GM20431 (cell line): ENCODE data around the gene SRGAP1.

Source experiments
- in situ Hi-C: fragments of 300-500 bp; cut with MseI, MboI; formaldehyde crosslinking; loops from one replicate; pipeline ENCODE4 v1.15.0; 2020; ENCODE audit warnings: low sequenced_read_pairs; ENCODE audit not compliant: unreplicated experiment

The SRGAP1 gene

DNA sequence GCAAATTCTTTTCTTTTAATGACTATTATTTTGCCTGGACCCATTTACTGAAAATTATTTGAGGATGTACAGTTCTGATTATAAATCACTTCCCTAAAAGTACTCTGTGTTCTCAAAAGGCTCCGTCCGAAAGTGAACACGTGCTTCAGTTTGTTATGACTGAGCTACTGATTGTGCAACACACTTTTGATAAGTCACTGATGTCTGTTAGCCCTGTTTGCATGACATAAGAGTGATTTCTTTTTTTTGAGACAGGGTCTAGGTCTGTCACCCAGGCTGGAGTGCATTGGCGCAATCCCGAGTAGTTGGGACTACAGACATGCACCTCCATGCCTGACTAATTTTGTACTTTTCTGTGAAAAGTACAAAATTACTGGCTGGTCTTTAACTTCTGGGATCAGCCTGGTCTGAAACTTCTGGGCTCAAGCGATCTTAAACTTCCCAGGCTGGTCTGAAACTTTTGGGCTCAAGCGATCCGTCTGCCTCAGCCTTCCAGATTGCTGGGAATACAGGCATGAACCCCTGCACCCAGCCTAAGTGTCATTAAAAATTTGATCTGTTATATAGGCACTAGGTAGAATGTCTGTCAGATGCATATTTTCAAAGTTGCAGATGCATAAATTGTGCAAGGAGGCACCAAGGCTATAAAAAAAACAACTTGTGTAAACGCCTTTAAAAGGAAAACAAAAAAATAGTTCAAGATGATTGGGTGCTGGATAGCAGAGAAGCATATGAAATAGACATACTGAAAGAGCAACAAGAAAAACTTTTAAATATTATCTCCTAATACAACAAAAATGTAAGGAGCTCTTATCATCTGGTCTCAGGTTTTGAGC is 111.5 kb downstream of the SRGAP1 start:
- in situ Hi-C loops: no loop called here

DNA sequence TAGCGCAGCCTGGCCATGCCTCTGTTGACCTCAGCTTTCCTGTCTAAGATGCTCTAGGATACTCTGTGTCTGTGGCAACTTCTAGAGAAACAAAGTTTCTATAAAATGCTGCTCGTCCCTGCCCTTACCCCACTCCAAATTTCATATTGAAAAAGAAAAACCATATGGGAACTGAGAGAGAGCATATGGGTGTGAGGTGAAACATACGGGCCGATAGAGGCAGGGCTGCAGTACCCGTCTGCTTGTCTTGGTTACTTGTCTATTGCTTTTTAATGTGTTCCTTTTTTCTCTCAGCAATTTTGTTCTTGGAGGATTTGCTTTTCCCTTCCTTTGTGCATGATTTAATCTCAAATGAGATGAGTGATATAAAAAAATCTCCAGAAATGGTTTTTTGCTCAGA is 113.0 kb downstream of the SRGAP1 start:
- in situ Hi-C loops: no loop called here

DNA sequence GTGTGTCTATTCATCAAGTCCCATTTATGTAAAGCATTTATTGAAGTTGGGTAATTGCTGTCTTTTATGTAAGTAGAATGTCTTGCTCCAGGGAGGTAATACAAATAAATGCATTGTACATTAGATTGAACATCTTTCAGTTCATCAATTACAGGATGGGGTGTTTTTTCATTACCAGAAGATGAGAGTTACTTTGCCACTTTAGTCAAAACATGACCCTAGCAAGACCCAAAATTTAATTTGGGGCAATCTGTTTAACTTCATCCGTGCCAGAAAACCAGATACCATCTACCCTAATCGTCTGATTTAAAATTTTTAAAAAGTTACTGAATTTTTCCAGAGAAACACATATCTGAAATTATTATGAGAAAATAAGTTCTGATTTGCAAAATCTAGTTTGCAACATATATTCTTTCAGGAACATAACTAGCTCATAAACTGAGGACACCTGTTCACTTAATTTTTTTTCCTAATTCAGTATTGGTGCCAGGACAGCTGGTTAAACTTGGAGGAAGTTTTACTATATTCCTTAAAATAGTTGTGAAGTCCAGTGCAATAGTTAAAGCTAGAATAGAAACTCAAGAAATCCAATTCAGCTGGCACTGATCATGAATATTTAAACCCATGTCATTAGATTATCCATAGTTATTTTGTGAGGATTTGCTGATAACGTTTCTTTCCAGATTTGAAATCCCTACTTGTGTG is 114.5 kb downstream of the SRGAP1 start:
- in situ Hi-C loops: no loop called here

DNA sequence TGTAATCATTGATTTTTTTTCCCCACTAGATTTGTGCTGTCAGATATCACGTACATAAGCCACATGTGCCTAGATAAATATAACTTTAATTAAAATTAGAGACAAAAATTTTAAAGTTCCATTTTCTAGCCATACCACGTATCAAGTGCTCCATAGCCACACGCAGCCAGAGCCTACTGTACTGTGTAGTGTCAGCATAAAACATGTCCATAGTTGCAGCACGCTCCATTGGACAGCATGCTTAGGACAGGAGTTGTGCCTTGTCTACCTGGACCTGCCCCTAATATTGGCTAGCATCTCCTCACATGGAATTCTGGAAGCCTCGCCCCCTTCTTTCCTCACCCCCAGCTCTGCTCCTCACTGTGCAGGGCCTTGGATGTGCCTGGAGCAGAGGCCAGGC is 116.5 kb downstream of the SRGAP1 start:
- in situ Hi-C loops: no loop called here

DNA sequence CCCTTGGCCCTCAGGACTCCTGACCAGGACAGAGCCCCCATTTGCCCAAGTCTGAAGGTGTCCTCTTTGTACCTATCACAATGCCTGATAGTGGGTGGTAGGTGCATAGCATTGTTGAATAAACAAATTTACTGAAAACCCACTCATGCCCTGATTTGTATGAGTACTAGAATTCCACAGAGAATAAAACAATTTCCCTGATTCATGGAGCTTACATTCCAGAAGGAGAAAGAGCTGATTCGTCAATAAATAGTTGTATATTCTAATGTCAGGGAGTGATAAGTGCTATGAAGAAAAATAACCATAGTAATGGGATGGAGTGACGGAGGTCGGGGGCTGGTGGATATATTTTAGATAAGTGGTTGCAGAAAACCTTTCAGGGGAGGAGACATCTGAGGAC is 117.0 kb downstream of the SRGAP1 start:
- in situ Hi-C loops: no loop called here

DNA sequence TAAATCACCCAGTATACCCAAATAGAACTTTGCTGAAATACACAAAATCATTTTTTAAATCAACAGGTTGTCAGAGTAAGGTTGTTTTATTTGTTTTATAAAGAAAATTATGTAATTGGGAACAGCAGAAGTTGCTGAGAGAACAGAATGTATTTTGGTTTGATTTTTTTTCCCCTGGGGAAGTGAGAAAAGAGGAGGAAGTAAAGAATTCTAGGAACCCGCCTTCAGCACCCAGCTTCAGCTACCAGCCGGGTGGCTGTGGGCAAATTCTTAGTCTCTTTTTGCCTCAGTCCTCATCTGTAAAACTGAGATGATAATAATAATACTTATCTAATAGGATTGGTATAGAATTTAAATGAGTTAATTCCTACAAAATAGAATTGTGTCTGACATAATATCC is 119.4 kb downstream of the SRGAP1 start:
- in situ Hi-C loops: no loop called here

DNA sequence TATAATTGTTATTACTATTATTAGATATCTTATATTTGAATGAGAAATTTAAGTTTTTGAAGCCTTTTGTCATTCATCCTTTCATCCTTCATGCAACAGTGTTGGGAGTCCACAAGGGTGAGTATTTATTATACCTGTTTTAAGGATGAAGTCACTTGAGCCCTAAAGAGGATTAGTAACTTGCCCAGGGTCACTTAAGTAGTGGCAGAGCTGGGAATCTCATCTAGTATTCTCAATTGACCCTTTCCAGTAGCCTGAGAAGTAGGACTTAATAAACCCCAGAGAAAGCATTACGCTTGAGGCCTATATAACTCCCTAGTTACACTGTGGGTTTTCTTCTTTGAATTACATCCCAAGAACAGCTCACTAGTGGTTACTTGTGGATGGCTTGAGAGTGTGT is 119.8 kb downstream of the SRGAP1 start:
- in situ Hi-C loops: no loop called here

DNA sequence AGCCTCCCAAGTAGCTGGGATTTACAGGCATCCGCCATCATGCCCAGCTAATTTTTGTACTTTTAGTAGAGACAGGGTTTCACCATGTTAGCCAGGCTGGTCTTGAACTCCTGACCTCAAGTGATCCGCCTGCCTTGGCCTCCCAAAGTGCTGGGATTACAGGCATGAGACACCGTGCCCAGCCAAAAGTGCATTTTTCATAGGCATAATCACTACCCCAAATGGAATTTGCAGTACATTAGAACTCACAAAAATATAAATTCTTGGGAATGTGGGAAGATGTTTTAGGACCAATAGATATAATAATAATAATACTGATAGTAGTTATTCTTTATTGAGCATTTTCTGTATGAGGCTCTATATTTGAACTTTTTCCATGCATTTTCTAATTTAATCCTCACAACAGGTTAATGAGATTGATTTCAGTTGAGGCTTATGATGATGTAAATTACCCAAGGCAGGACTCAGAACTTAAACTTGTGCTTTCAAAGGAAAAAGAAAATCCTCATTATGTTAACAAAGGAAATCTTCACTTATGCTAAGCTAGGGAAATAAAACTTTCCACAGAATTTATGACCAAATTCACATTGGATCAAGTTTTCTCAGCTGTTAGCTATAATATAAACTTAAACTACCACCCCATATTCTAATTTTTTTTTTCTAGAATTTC is 121.6 kb downstream of the SRGAP1 start:
- in situ Hi-C loops: no loop called here

DNA sequence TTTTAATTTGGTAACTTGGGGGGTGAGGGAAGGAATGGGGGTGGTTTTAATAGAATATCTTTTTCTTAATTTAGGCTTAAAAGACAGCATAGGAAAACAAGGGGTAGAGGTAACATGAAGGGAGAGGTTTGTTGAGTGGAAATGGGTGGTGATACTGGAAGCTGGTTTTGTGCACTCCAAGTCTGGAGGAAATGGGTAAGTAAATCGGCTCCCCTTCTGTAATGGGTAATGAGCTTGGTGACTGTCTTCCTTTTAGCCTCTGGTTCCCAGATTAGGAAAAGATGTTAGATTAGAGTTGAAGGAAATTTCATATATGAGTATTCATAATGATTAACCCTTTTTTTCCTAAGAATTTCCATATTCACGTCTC is 122.1 kb downstream of the SRGAP1 start:
- in situ Hi-C loops: no loop called here

DNA sequence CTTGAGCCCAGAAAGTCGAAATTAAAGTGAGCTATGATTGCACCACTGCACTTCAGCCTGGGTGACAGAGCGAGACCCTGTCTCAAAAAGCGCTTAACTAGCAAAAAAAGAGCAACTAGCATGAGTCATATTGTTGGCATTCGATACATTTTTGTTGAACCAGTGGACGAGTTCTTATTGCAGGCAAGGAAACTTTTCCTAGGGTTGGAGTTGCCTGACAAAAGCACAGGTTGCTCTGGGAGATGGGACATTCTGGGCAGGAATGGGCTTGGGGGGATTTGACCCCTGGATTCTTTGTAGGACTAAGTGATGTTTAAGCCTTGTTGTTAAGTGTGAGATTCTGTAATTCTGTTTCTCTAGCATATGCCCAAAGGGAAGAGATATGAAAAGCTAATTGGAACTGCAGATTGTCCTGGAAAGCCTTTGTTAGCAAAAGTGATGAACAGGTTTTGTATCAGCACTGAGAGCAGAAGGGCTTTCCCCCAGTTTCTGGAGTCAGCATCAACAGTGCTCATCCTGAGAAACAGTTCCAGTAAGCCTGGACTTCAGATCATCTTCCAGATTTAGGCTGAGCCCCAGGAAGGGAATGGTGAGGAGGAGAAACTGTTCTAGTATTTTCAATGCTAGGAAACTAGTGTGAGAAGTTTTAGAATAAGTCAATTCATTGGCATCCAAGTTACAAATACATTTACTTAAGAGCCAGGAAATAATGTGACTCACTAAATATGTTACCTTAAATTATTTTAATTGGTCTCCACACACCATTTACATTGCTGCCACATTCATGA is 123.1 kb downstream of the SRGAP1 start:
- in situ Hi-C loops: no loop called here

DNA sequence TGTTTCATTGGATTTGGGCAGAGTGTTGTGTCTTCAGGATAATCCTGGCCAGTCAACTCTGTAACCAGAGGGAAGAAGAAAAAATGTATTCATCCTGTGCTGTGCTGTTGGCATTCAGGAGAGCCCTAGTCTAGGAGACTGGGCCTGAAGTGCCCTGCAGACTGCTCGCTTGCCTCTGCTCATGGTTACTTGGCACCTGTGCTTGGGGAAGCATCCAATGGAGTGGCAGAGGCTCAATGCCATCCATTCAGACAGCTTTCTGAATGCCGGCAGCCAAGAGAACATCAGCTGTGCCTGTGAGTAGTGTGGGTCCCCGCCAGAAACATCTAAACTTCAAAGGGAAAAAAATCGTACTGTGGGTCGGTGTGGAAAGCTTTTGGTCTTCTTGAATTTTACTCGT is 124.2 kb downstream of the SRGAP1 start:
- in situ Hi-C loops: no loop called here

DNA sequence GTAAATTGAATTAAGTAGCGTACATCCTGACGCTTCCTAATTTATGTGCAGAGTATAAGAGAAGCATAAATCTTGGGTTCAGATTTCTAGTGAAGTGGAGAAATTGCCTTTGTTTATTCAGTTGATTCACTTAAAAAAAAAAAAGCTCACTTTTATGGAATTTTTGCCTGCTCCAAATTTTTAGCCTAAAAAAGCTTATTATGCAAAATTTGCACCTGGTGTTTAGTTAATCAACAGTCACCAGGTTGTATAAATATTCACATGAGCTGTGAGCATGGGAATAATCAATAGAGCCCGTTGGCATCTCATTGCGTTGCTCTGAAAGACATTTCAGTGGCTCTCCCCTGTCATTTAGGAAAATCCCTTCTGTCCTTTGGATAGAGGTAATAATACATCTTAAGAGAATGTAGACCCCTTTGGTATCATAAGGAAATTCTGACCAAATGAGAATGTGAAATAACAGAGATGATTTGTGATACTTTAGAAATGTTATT is 132.4 kb downstream of the SRGAP1 start:
- in situ Hi-C loops: no loop called here

DNA sequence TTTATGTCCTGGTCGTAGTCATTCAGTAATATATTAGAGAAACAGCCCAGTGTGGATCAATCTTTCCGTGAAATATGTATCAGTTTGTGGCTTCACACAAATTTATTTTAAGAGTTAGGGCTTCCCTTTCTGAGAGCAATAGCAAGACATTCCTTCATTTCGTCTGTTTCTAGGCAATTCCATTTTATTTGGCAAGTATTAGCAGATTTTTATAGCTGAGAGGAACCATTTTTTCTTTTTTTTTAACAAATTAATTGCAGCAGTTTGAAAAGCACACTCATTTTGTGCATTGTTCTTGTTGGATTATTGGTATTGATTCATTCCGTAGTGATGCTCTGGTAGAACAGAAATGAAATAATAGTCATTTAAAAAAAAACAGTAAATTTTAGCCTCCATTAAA is 132.9 kb downstream of the SRGAP1 start:
- in situ Hi-C loops: no loop called here

DNA sequence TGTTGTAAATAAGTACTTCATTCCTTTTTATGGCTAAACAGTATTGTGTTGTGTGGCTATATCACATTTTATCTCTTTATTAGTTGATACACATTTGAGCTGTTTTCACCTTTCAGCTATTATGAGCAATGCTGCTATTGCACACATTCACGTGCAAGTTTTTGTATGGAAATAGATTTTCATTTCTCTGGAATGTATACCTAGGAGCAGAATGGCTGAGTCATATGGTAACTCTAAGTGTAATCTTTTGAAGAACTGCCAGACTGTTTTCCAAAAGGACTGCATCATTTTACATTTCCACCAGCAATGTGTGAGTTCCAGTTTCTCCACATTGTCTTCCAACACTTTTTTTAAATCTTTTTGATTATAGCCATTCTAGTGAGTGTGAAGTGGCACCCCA is 134.0 kb downstream of the SRGAP1 start:
- in situ Hi-C loops: no loop called here

DNA sequence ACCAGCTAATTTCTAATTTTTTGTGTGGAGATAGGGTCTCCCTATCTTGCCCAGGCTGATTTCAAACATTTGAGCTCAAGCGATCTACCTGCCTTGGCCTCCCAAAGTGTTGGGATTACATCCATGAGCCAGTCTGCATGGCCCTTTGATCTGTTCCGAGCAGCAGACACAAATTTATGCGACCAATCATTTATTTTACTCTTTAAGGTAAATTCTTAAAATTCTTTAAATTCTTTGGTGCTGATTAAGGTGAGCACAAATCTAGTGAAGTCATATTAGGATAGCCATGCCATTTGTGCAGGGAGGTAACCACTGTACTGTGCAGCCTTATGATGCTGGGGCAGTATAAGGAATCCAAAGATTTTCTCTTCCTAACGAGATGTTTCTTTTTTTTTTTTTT is 135.7 kb downstream of the SRGAP1 start:
- in situ Hi-C loops: no loop called here

DNA sequence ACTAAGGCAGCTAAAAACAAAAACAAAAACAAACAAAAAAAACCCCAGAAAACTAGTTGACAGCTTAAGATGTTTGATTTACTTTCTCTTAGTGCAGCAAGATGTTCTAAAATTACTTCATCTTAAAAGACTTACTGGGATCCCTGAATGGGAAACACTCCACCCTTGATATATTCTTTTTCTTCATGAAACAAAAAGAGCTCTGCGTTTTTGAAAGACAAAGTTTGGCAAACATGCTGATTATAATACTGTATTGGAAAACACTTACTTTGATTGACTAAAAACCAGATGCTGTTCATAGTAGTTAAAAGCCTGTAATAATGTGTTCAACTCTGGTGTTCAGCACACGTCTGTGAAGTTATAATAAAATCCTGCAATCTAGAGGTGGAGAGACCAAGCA is 136.8 kb downstream of the SRGAP1 start:
- in situ Hi-C loops: no loop called here

DNA sequence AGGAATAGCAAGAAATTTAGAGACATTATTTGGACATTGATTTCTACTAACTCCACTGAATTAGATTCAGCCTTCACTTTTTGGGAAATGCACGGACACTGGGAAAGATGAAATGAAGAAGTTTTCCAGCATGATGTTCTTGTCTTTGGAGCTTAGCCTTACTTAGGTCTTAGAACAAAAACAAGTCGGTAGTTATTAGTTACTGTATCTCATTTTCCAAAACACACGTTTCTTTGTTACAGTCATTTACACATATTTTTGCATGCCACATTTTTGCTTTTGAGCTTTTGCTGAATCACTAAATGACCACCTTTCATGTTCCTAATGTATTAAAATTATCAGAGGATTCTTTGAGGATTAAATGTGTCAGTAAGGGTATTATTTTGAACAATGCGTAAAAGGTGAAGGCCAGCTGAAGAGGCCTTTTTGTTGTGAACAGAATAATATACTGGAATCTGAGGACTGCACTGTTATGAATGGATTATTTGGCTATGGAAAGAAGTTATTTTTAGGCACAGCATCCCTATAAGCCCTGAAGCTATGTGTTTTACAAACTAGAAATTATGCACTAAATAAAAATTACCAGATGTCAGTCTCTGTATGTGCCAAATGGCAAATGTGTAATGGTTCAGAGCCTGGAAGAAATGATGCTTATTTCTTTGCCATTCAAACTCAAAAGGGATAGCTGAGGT is 138.2 kb downstream of the SRGAP1 start:
- in situ Hi-C loops: no loop called here

DNA sequence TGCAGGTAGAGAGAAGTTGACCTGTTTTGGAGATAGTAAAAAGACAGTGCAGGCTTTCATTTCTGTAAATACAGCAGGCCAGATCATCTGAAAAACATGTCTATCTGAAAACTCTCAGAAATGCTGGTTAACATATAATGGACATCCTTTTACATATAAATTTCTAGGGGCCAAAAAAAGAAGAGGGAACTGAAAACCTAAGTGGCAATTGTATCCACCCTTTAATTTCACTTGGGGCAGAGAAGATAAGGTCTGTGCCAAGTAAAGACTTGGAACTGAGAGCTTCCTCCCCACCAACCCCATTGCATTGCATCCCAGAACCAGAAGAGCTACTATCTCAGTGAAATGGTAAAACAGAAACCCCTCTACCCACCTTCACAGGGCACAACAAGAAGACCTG is 141.0 kb downstream of the SRGAP1 start:
- in situ Hi-C loops: no loop called here

DNA sequence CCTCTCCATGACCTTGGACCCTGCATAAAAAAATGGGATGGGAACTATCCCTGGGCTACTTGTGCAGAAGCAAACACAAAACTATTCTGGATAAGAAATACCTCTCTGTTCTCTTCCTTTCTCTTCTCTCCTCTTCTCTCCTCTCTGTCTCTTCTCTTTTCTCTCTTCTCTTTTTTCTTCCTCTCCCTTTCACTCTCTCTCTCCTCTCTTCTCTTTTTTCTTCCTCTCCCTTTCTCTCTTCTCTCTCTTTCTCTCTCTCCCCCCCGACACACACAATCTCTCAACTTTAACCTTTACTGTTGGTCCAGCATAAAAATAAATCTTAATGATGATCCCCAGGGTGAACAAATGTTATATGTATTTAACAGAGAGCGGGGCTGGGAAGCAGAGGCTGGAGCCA is 141.4 kb downstream of the SRGAP1 start:
- in situ Hi-C loops: no loop called here
